ENCODE measurements around the gene ERCC6L2.

Gene ERCC6L2

DNA sequence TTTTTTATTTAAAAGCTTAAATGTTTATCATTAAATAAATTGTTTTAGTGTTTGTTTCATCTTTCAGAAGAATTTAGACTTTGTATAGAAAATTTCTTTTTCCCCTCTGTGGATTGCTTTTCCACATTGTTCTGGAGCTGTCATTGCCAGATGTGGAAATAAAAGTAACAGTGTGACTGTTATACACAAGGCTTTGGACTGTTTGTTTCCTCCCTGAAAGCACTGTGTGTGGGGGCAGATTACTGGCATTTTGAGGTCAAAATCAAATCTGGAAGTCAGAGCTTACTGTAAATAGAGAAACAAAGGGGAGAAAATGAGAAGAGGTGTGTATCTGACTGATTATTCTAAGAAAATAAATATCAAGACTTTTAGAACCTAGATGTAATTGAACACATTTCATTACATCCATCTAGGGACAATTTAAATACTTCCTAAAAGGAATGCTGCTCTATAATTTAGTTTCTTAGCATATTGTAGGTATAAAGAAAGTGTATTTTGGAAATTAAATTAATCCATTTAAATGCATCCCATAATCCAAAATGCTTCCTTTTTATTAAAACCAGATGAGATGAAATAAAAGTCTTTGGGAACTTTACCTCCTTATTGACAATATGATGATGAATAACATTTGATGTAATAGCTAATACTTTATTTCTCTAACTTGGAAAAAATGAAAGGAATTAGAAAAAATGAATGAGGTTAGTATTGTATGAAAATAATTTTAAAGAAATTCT, 51.9 kb downstream of the ERCC6L2 start:
- no peak overlapping the region for H3K4me3 ChIP-seq (ENCODE audit: control insufficient read depth, low read depth, low read length)
- TF ChIP-seq CTCF (IDR thresholded peaks at IDR 0.05; ENCODE audit: control insufficient read depth, insufficient read depth, low read depth, low read length, missing control alignments) = no peak
- DNase-seq (ENCODE audit: low read depth) = no peak

DNA sequence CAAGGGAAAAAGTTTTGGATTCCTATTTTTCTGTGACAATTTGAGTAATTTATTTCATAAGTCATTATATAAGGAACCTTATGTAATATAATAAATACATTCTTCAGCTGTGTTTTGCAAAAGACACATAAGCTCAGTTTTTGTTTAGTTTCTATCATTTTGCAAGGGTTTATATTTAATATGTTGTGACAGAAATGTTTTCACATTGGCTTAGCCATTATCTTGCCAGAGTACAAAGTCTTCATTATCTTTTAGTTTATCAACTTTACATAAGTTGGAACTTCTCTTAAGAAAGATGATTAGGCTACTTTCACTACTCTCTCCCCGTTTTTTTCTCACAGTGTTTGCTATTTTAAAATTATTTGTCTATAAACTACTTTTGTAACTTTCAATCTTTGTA, 54.8 kb downstream of the ERCC6L2 start:
- no peak for TF ChIP-seq CTCF (IDR thresholded peaks at IDR 0.05; ENCODE audit: control insufficient read depth, insufficient read depth, low read depth, low read length, missing control alignments)
- H3K4me3 ChIP-seq (ENCODE audit: control insufficient read depth, low read depth, low read length) = no peak overlapping the region
- no peak for DNase-seq (ENCODE audit: low read depth)

DNA sequence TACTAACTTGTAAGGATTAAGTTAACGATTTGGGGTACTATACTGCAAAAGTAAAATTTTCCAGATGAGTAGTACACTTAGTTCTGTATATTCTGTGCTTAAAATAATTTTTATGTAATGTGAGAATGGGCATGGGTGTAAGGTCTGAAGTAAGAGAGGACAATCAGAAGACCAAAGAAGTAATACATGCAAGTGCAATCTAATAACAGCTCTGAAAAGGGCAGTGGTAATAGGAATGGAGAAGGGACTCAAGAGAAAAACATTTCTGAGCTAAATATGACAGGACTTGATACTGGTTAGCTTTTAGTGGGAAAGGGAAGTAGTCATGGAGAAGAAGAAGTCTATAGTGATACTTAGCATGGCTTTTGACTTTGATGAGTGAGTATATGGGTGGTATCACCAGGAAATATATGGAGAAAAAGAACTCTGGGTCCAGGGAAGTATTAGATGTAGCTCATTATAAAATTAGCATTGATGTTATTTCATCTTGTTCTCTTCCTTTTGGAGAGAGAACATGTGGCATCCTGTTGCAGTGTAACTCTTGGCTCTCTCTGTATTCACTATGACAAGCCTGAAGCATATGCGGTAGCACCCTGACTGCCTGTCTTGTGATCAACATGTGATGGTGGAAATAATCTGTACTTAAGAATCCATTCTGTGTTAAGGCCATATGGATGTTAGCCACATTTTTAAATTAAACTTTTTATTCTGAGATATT, 60.5 kb downstream of the ERCC6L2 start:
- no peak for DNase-seq (ENCODE audit: low read depth)
- no peak for TF ChIP-seq CTCF (IDR thresholded peaks at IDR 0.05; ENCODE audit: control insufficient read depth, insufficient read depth, low read depth, low read length, missing control alignments)
- no peak overlapping the region for H3K4me3 ChIP-seq (ENCODE audit: control insufficient read depth, low read depth, low read length)

DNA sequence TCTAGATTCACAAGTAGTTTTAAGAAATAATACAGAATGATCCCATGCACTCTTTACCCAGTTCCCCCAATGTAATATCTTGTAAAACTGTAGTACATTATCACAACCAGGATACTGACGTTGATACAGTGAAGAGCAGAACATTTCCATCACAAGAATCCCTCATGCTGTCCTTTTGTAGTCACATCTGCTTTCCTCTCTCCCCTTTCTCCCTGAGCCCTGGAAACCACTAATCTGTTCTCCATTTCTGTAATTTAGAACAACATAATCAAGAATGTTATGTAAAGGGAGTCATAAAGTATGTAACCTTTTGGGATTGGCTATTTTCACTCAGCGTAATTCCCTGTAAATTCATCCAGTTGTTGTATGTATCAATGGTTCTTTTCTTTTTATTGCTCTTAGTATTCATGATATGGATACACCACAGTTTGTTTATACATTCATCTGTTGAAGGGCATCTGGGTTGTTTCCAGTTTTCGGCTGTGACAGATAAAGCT, 61.1 kb downstream of the ERCC6L2 start:
- H3K4me3 ChIP-seq (ENCODE audit: control insufficient read depth, low read depth, low read length) = no peak overlapping the region
- DNase-seq (ENCODE audit: low read depth) = no peak
- no peak for TF ChIP-seq CTCF (IDR thresholded peaks at IDR 0.05; ENCODE audit: control insufficient read depth, insufficient read depth, low read depth, low read length, missing control alignments)

- no peak for DNase-seq (ENCODE audit: low read depth)
- TF ChIP-seq CTCF (IDR thresholded peaks at IDR 0.05; ENCODE audit: control insufficient read depth, insufficient read depth, low read depth, low read length, missing control alignments) = no peak
- no peak overlapping the region for H3K4me3 ChIP-seq (ENCODE audit: control insufficient read depth, low read depth, low read length)
These were observed 61.6 kb downstream of the ERCC6L2 start for GRCh38 chr9:95937131-95937530.

DNA sequence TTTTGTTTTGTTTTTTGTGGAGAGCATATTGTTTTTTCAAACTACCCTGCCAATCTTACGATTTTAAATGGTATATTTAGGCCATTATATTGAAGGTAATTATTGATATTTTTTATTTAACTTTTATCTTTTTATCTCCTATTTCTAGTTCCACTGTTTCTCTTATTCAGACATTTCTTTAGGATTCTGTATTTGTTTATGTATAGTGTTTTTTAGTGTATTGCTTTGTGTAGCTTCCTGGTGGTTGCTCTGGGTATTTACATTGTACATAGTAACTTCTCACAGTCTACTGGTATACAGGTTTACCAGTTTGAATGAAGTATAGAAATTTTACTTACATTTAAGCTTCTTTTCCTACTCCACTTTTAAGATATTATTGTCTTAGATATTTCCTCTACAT, 63.2 kb downstream of the ERCC6L2 start:
- TF ChIP-seq CTCF (IDR thresholded peaks at IDR 0.05; ENCODE audit: control insufficient read depth, insufficient read depth, low read depth, low read length, missing control alignments) = no peak
- no peak for DNase-seq (ENCODE audit: low read depth)
- no peak overlapping the region for H3K4me3 ChIP-seq (ENCODE audit: control insufficient read depth, low read depth, low read length)
